Mammary microvascular endothelial cell (primary cell): ENCODE data around the gene IGF2BP2. TPM values are rescaled to one million over a fixed set of nuclear protein-coding genes. Genes with fewer than 3 reads are reported as not detected.

Source experiments
- total RNA-seq: library from RNA; depleted of rRNA; stranded (reverse); fragments of >200 nt; gene quantifications from 2 replicates; pipeline ENCODE4 v1.2.3, GENCODE V29; 2015

Gene IGF2BP2
- total RNA-seq = 42.8 and 45.0 TPM in 2 replicates

DNA sequence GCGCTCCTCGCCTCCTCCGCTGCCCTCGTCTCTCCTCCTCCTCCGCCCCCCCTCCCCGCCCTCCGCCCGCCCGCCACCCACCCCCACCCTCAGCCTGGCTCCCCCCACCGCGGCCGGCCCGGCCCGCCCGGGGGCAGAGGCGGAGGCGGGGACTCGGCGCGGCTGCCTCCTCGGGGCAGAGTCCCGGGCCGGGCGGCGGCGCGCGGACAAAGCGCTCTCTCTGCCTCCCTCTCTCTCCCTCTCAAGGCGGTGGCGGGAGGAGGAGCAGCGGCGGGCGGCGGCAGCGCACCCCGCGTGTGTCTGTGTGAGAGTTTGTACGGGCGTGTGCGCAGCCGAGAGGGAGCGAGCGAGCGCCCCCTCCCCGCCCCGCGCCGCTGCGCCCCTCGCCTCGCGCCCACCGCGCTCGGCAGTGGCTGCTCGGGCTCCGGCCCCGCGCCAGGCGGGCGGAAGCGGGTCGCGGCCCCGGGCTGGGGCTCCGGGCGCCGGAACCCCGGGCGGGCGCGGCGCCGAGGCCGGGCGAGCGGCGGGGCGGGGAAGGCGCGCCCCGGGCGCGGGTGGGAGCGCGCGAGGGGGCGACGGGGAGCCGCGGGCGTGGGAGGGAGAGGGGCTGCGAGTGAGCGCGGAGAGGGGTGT lies at the start of gene IGF2BP2:
Gene IGF2BP2 (minus strand): TSS at position 37 of the 633 bp plus-strand sequence. CDS start 82 bp downstream, outside the sequence.

Other genes with a start within 250 kb of the IGF2BP2 start
- gene SENP2, start 238.7 kb downstream of the IGF2BP2 start, total RNA-seq = 15.3 and 27.6 TPM in 2 replicates
- gene TRA2B, start 113.0 kb upstream of the IGF2BP2 start, total RNA-seq = 120 and 145 TPM in 2 replicates